HepG2 (cell line): ENCODE measurements around the gene ACO1. TPM values are rescaled to one million over a fixed set of nuclear protein-coding genes. Genes with fewer than 3 reads are reported as not detected.

Source experiments
- ATAC-seq: fragments of 200-7000 bp; cut with Tn5 transposase; 3 replicates; pipeline ENCODE4 v1.9.1; 2020; ENCODE audit warnings: mild to moderate bottlenecking, moderate library complexity
- BruUV-seq: library from RNA; stranded (reverse); fragments of 400-500 nt; replicated peaks from 2 replicates; lab custom pipeline; 2021; lab: Mats Ljungman, UMichigan
- CTCF ChIA-PET: fragments of 300-600 bp; formaldehyde crosslinking; extraction: SDS; loops from one replicate; lab custom pipeline; 2021; ENCODE audit warnings: low total read pairs, inconsistent platforms, low intra/inter-chr PET ratio; lab: Yijun Ruan, JAX
- POLR2A ChIA-PET: fragments of 350-600 bp; sonication (Branson Sonifier 250); formaldehyde crosslinking; loops from one replicate; lab custom pipeline; 2020; ENCODE audit warnings: antibody characterized with exemption, inconsistent platforms; lab: Yijun Ruan, JAX
- DNase-seq: peaks from one replicate; pipeline ENCODE4 v3.0.0-alpha.2; 2015; ENCODE audit warnings: low spot score
- FAIRE-seq: peaks from 3 replicates; lab custom pipeline; 2011; peaks lifted over from hg19 to GRCh38; lab: Jason Lieb, UNC
- H2AFZ ChIP-seq: one replicate; pipeline ENCODE4 v1.6.1; 2011; ENCODE audit warnings: low read length, inconsistent platforms
- H3K27ac ChIP-seq: fragments of 300-600 bp; 3 replicates; pipeline ENCODE4 v1.8.0; 2011; ENCODE audit warnings: mixed run types, mild to moderate bottlenecking, mixed read lengths, low read length, inconsistent platforms; ENCODE audit not compliant: insufficient read depth; ENCODE audit errors: extremely low read length
- H3K27me3 ChIP-seq, 2 experiments: fragments of 200-600 bp in 1 of 2; 2 replicates in 1 of 2; 3 replicates in 1 of 2; pipeline versions ENCODE4 v1.6.0 to v1.8.0; 2011; ENCODE audit warnings: low read length in 2 of 2, mild to moderate bottlenecking in 2 of 2, moderate library complexity in 2 of 2, inconsistent platforms in 1 of 2; ENCODE audit not compliant: insufficient read depth in 2 of 2, control insufficient read depth in 1 of 2
- H3K36me3 ChIP-seq, 2 experiments: fragments of 200-600 bp in 1 of 2; replicated peaks in 1 of 2; 2 replicates in 1 of 2; 3 replicates in 1 of 2; pipeline versions ENCODE4 v1.5.1 to v1.8.0; 2011; ENCODE audit warnings: low read length in 2 of 2, inconsistent platforms in 1 of 2; ENCODE audit not compliant: insufficient read depth in 2 of 2, control insufficient read depth in 1 of 2
- H3K4me1 ChIP-seq: 2 replicates; pipeline ENCODE4 v1.5.1; 2012; ENCODE audit warnings: low read length, inconsistent platforms; ENCODE audit not compliant: insufficient read depth
- H3K4me2 ChIP-seq: 2 replicates; pipeline ENCODE4 v1.6.0; 2011; ENCODE audit warnings: low read depth, low read length, inconsistent platforms
- H3K4me3 ChIP-seq, 3 experiments: fragments of 200-600 bp in 1 of 3; sonication (generic), shearing (Covaris generic) in 1 of 3; replicated peaks in 1 of 3; 2 replicates each; pipeline ENCODE4 v1.5.1; 2011 to 2016; ENCODE audit warnings: low read length in 3 of 3, inconsistent platforms in 2 of 3, low read depth in 2 of 3, mild to moderate bottlenecking in 2 of 3, control low read depth in 1 of 3, mixed read lengths in 1 of 3; ENCODE audit not compliant: insufficient read depth in 1 of 3
- H3K79me2 ChIP-seq: one replicate; pipeline ENCODE4 v1.6.1; 2011; ENCODE audit warnings: low read length, inconsistent platforms; ENCODE audit not compliant: insufficient read depth
- H3K9ac ChIP-seq: 2 replicates; pipeline ENCODE4 v1.6.0; 2011; ENCODE audit warnings: mild to moderate bottlenecking, low read depth, low read length, inconsistent platforms; ENCODE audit not compliant: insufficient read depth
- H3K9me3 ChIP-seq: 2 replicates; pipeline ENCODE4 v1.5.1; 2012; ENCODE audit warnings: mild to moderate bottlenecking, low read length
- H4K20me1 ChIP-seq: 2 replicates; pipeline ENCODE4 v1.6.0; 2011; ENCODE audit warnings: inconsistent platforms, mild to moderate bottlenecking, low read length, moderate library complexity; ENCODE audit not compliant: insufficient read depth
- CEBPG ChIP-seq: IDR thresholded peaks from 2 replicates; pipeline ENCODE4 v1.6.1; 2016
- ESRRA ChIP-seq: sonication (generic); formaldehyde crosslinking; IDR thresholded peaks from 2 replicates; pipeline ENCODE4 v1.5.1; 2020; ENCODE audit warnings: mild to moderate bottlenecking, low read depth, missing genetic modification reagents
- GATAD2A ChIP-seq: IDR thresholded peaks from 2 replicates; pipeline ENCODE4 v1.6.1; 2016
- HCFC1 ChIP-seq: fragments of 150-350 bp; IDR thresholded peaks from 2 replicates; pipeline ENCODE4 v1.6.1; 2014; ENCODE audit warnings: low read depth, low read length
- MEIS2 ChIP-seq: sonication (generic); formaldehyde crosslinking; IDR thresholded peaks from 2 replicates; pipeline ENCODE4 v1.9.0; 2021; ENCODE audit warnings: mild to moderate bottlenecking, missing genetic modification reagents
- PPARG ChIP-seq: conservative IDR thresholded peaks from 2 replicates; pipeline ENCODE4 v1.6.1; 2016; ENCODE audit warnings: missing biosample characterization, missing genetic modification reagents
- SOX13 ChIP-seq, 3 experiments: fragments of 450-650 bp in 1 of 3; sonication (generic) in 1 of 3; formaldehyde crosslinking in 1 of 3; IDR thresholded peaks in 2 of 3; conservative IDR thresholded peaks in 1 of 3; 2 replicates each; pipeline versions ENCODE4 v1.5.0 to v1.6.1; 2016 to 2020; ENCODE audit warnings: antibody characterized with exemption in 1 of 3, mild to moderate bottlenecking in 1 of 3, missing compliant biosample characterization in 1 of 3, missing genetic modification reagents in 1 of 3, moderate library complexity in 1 of 3
- ZFP90 ChIP-seq: sonication (generic); formaldehyde crosslinking; IDR thresholded peaks from 2 replicates; pipeline ENCODE4 v1.8.0; 2022; ENCODE audit warnings: missing genetic modification reagents, mild to moderate bottlenecking, inconsistent platforms, borderline replicate concordance
- ZNF263 ChIP-seq: sonication (generic); formaldehyde crosslinking; IDR thresholded peaks from 2 replicates; pipeline ENCODE4 v1.4.0; 2020; ENCODE audit warnings: missing genetic modification reagents
- ZNF329 ChIP-seq: sonication (generic); formaldehyde crosslinking; IDR thresholded peaks from 2 replicates; pipeline ENCODE4 v1.9.0; 2021; ENCODE audit warnings: low read depth, mild to moderate bottlenecking, missing genetic modification reagents
- ZNF670 ChIP-seq: sonication (generic); formaldehyde crosslinking; IDR thresholded peaks from 2 replicates; pipeline ENCODE4 v1.8.0; 2022; ENCODE audit warnings: mild to moderate bottlenecking, missing genetic modification reagents, borderline replicate concordance
- ZSCAN20 ChIP-seq: sonication (generic); formaldehyde crosslinking; IDR thresholded peaks from 2 replicates; pipeline ENCODE4 v1.4.0; 2020; ENCODE audit warnings: missing genetic modification reagents, mild to moderate bottlenecking, borderline replicate concordance
- WGBS: methylation state at CpG from one replicate; pipeline ENCODE4 v1.1.6; 2017; ENCODE audit warnings: low lambda C conversion rate; 5-methylcytosine and 5-hydroxymethylcytosine counted together
- in situ Hi-C: cut with HindIII; loops from 2 replicates; pipeline ENCODE4 v1.10.0; 2017; ENCODE audit warnings: low pct_unique_long_range_greater_than_20kb; ENCODE audit not compliant: extremely low pct_ligation_motif_present
- intact Hi-C: fragments of 100-400 bp; cut with micrococcal nuclease; formaldehyde crosslinking; loops from one replicate; pipeline ENCODE4 v1.10.0; 2022; ENCODE audit not compliant: unreplicated experiment
- polyA plus RNA-seq, 8 experiments: library from polyadenylated mRNA; depleted of rRNA in 3 of 8; stranded (reverse) in 7 of 8; unstranded in 1 of 8; fragments of >200 nt; fragmentation: Illumina TruSeq in 4 of 8; extraction: Trizol in 4 of 8; gene quantifications; 2 replicates each; pipeline versions ENCODE4 v1.2.1 to v1.2.3, GENCODE V29; 2011 to 2016; ENCODE audit warnings: low read depth in 4 of 8, missing spikeins in 1 of 8, mixed read lengths in 1 of 8; ENCODE audit not compliant: insufficient read depth in 1 of 8
- total RNA-seq, 5 experiments: library from RNA; depleted of rRNA; stranded (reverse); fragments of >200 nt; fragmentation: Illumina TruSeq; extraction: Trizol; gene quantifications; 2 replicates each; pipeline ENCODE4 v1.2.3, GENCODE V29; 2016; ENCODE audit warnings: low read depth in 1 of 5
- TF ChIP-seq, protein P1 (sequence below): sonication (generic); formaldehyde crosslinking; IDR thresholded peaks from 2 replicates; pipeline ENCODE4 v1.8.0; 2022; ENCODE audit warnings: low read depth, missing genetic modification reagents
- TF ChIP-seq, protein P2 (sequence below): sonication (generic); formaldehyde crosslinking; IDR thresholded peaks from 2 replicates; pipeline ENCODE4 v1.5.1; 2020; ENCODE audit warnings: mild to moderate bottlenecking, missing genetic modification reagents, borderline replicate concordance
- TF ChIP-seq, protein P3 (sequence below): sonication (generic); formaldehyde crosslinking; IDR thresholded peaks from 2 replicates; pipeline ENCODE4 v1.8.1; 2023; ENCODE audit warnings: mild to moderate bottlenecking, inconsistent platforms, moderate library complexity, missing genetic modification reagents, borderline replicate concordance

ACO1 gene
- total and polyA plus RNA-seq, 2 of the 13 experiments (the other 11 are each of a cell fraction or from before 2014, with no cell fraction given): 20.1 to 48.2 TPM

DNA sequence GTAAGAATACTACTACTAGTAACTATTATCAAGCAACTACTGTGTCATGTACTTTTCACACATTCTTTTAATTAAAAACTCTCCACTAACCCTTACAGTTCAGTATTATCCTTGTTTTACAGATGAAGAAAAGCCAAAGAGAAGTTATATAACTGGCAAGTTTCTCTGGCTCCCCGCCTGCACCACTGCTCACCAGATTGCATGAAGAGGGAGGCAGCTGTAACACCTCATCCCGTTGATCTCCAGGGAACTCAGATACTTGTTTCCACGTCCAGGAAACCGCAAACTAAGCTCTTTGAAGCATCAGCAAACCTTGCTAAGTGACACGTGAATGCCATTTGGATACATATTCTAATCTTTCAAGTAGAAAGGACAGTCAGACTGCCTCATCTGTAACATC, 71.3 kb downstream of the ACO1 start (continued):
- TF ChIP-seq, protein P1, sequence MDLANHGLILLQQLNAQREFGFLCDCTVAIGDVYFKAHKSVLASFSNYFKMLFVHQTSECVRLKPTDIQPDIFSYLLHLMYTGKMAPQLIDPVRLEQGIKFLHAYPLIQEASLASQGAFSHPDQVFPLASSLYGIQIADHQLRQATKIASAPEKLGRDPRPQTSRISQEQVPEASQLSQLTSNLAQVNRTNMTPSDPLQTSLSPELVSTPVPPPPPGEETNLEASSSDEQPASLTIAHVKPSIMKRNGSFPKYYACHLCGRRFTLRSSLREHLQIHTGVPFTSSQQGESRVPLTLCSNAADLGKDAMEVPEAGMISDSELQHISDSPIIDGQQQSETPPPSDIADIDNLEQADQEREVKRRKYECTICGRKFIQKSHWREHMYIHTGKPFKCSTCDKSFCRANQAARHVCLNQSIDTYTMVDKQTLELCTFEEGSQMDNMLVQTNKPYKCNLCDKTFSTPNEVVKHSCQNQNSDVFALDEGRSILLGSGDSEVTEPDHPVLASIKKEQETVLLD (CRISPR knock-in tag): no peak
- no peak for TF ChIP-seq ZNF263

DNA sequence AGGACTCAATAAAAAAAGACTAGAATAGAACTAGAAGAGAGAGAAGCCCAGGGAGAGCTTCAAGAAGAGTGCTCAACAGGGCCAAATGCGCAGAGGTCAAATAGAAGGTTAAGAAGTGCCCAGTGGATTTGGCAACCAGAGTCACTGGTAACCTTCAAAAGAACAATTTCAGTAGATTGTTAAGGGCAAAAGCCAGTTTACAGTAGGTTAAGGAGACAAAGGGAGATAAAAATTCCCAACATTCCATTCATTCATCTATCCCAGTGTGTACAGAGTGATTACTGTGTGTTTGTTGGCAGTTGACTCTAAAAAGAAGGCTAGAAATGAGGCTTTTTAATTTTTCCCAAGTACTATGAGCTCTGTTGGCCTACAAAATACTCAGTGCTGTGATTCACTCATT, 72.1 kb downstream of the ACO1 start:
- intact Hi-C loops (loop anchor here (1.0 to 2.0 kb wide), 4 partner anchors 30 to 77 kb away; partner anchors contain the start of gene RIGI), in situ Hi-C loops (no loop called here)
- peak; percentile 82 for DNase-seq
- H2AFZ ChIP-seq: no peak overlapping the region
- peak; percentile 96 for ATAC-seq
- ChIA-PET POLR2A (interaction anchor here (2.2 kb wide), 1 partner anchor 69 kb away, joined by 9 read pairs; the partner anchor contains the start of gene RIGI), CTCF (no interaction called here)
- H3K9ac ChIP-seq: no peak overlapping the region
- H3K27me3 ChIP-seq: no peaks in the 10 kb centered on the region
- 35% methylated on average over 1 of the region's 1 CpG for WGBS
- H3K4me3 ChIP-seq: no peak overlapping the region
- peak overlapping the region; percentile 66 for H3K27ac ChIP-seq
- peak; percentile 70 for FAIRE-seq
- peak overlapping the region; percentile 10; the same call in 1 of the 2 replicates for H3K4me2 ChIP-seq
- H3K9me3 ChIP-seq: no peaks in the 10 kb centered on the region
- H3K79me2 ChIP-seq: no peaks in the 10 kb centered on the region
- no TSS peak for BruUV-seq
- H4K20me1 ChIP-seq: no peaks in the 10 kb centered on the region
- H3K4me1 ChIP-seq: peaks cover 28% of the 10 kb centered on the region
- peaks cover 0 to 5% of the 10 kb centered on the region in 2 experiments; a peak in 2 of 5 replicates for H3K36me3 ChIP-seq
- TF ChIP-seq ZFP90: no peak
- TF ChIP-seq SOX13 (IDR thresholded peaks at IDR 0.05): peak; percentile 93
- TF ChIP-seq SOX13 (CRISPR knock-in tag; conservative IDR thresholded peaks at IDR 0.05 in 1 of 2, IDR thresholded peaks at IDR 0.05 in 1 of 2): peak in 1 of 2 experiments; percentile 100; a peak in 2 of 4 replicates
- TF ChIP-seq GATAD2A (CRISPR knock-in tag): peak; percentile 50; the same call in 1 of the 2 replicates
- TF ChIP-seq ZNF329 (CRISPR knock-in tag): no peak
- no peak for TF ChIP-seq MEIS2
- no peak for TF ChIP-seq HCFC1
- peak; percentile 68 for TF ChIP-seq CEBPG (CRISPR knock-in tag)
- TF ChIP-seq ESRRA: peak; percentile 83
- TF ChIP-seq, protein P2, sequence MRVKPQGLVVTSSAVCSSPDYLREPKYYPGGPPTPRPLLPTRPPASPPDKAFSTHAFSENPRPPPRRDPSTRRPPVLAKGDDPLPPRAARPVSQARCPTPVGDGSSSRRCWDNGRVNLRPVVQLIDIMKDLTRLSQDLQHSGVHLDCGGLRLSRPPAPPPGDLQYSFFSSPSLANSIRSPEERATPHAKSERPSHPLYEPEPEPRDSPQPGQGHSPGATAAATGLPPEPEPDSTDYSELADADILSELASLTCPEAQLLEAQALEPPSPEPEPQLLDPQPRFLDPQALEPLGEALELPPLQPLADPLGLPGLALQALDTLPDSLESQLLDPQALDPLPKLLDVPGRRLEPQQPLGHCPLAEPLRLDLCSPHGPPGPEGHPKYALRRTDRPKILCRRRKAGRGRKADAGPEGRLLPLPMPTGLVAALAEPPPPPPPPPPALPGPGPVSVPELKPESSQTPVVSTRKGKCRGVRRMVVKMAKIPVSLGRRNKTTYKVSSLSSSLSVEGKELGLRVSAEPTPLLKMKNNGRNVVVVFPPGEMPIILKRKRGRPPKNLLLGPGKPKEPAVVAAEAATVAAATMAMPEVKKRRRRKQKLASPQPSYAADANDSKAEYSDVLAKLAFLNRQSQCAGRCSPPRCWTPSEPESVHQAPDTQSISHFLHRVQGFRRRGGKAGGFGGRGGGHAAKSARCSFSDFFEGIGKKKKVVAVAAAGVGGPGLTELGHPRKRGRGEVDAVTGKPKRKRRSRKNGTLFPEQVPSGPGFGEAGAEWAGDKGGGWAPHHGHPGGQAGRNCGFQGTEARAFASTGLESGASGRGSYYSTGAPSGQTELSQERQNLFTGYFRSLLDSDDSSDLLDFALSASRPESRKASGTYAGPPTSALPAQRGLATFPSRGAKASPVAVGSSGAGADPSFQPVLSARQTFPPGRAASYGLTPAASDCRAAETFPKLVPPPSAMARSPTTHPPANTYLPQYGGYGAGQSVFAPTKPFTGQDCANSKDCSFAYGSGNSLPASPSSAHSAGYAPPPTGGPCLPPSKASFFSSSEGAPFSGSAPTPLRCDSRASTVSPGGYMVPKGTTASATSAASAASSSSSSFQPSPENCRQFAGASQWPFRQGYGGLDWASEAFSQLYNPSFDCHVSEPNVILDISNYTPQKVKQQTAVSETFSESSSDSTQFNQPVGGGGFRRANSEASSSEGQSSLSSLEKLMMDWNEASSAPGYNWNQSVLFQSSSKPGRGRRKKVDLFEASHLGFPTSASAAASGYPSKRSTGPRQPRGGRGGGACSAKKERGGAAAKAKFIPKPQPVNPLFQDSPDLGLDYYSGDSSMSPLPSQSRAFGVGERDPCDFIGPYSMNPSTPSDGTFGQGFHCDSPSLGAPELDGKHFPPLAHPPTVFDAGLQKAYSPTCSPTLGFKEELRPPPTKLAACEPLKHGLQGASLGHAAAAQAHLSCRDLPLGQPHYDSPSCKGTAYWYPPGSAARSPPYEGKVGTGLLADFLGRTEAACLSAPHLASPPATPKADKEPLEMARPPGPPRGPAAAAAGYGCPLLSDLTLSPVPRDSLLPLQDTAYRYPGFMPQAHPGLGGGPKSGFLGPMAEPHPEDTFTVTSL: peak; percentile 73; the same call in 1 of the 2 replicates
- TF ChIP-seq, protein P3, sequence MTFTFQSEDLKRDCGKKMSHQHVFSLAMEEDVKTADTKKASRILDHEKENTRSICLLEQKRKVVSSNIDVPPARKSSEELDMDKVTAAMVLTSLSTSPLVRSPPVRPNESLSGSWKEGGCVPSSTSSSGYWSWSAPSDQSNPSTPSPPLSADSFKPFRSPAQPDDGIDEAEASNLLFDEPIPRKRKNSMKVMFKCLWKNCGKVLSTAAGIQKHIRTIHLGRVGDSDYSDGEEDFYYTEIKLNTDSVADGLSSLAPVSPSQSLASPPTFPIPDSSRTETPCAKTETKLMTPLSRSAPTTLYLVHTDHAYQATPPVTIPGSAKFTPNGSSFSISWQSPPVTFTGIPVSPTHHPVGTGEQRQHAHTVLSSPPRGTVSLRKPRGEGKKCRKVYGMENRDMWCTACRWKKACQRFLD (CRISPR knock-in tag): no peak
- TF ChIP-seq ZSCAN20 (CRISPR knock-in tag): no peak
- peak; percentile 65 for TF ChIP-seq PPARG (CRISPR knock-in tag)
- TF ChIP-seq ZNF670 (CRISPR knock-in tag): no peak
